A549 (cell line): ENCODE measurements around the gene PLGLB1.
"Not testable (repeated sequence)": the region's sequence is repeated elsewhere in the genome, so short reads cannot be mapped to it uniquely, and the experiment has no call there.

Experiments
- BHLHE40 ChIP-seq: IDR thresholded peaks from 2 replicates; pipeline ENCODE4 v1.6.1; 2012; ENCODE audit warnings: low read depth, low read length, inconsistent platforms
- CBX2 ChIP-seq: fragments of 200-600 bp; sonication (generic); IDR thresholded peaks from 2 replicates; pipeline ENCODE4 v1.6.1; 2016; ENCODE audit warnings: low read depth, mild to moderate bottlenecking, borderline replicate concordance
- CTCF ChIP-seq: fragments of >200 bp; sonication (Bioruptor Twin); formaldehyde crosslinking; IDR thresholded peaks from 3 replicates; pipeline ENCODE4 v1.5.1; 2016
- EHMT2 ChIP-seq: fragments of 200-600 bp; sonication (generic); IDR thresholded peaks from 2 replicates; pipeline ENCODE4 v1.6.1; 2016; ENCODE audit warnings: antibody characterized with exemption, low read depth, mild to moderate bottlenecking, moderate library complexity
- HOXA7 ChIP-seq: fragments of 250-450 bp; sonication (Bioruptor Pico); IDR thresholded peaks from 2 replicates; pipeline ENCODE4 v1.5.0; 2020; ENCODE audit warnings: mild to moderate bottlenecking, moderate library complexity
- MYC ChIP-seq: IDR thresholded peaks from 2 replicates; pipeline ENCODE4 v1.6.1; 2012; ENCODE audit warnings: mild to moderate bottlenecking, inconsistent platforms, low read length, improper control_type of control experiment, borderline replicate concordance
- NR3C1 ChIP-seq: fragments of >200 bp; sonication (Bioruptor Twin); formaldehyde crosslinking; IDR thresholded peaks from 3 replicates; pipeline ENCODE4 v1.6.1; 2017
- RAD21 ChIP-seq, 2 experiments: fragments of >200 bp in 1 of 2; sonication (Bioruptor Twin) in 1 of 2; formaldehyde crosslinking in 1 of 2; IDR thresholded peaks in 1 of 2; conservative IDR thresholded peaks in 1 of 2; 2 replicates in 1 of 2; 3 replicates in 1 of 2; pipeline ENCODE4 v1.6.1; 2012 to 2018; ENCODE audit warnings: inconsistent platforms in 1 of 2
- ZC3H11A ChIP-seq: fragments of 450-650 bp; IDR thresholded peaks from 2 replicates; pipeline ENCODE4 v1.6.1; 2014; ENCODE audit warnings: antibody characterized with exemption, mild to moderate bottlenecking
- TF ChIP-seq, protein P1 (sequence below): IDR thresholded peaks from 2 replicates; pipeline ENCODE4 v1.6.1; 2012

DNA sequence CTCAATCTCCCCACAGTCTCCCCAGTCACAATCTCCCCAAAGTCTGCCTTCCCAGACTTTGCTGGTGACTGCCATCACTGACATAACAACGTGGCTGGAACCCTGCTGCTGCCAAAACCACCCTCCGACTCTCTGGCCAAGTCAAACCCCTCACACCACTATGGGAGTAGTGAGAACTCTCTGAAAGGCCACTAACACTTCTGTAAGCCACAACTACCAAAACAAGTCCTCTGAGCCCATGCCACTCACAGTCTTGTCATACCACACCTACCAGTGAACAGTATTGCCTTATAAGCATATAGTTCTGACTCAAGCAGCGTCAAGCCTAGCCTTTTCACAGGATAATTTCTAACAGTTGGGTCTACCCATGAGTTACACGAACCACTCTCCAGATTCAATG lies 32.7 kb upstream of the PLGLB1 start:
- TF ChIP-seq, protein P1, sequence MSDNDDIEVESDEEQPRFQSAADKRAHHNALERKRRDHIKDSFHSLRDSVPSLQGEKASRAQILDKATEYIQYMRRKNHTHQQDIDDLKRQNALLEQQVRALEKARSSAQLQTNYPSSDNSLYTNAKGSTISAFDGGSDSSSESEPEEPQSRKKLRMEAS = not testable (repeated sequence)
- TF ChIP-seq CBX2; RAD21 (conservative IDR thresholded peaks at IDR 0.05 in 1 of 2, IDR thresholded peaks at IDR 0.05 in 1 of 2); HOXA7 (CRISPR knock-in tag); MYC; ZC3H11A; CTCF; NR3C1; EHMT2; BHLHE40: not testable (repeated sequence)
